Measurements from ENCODE around the gene KNDC1. TPM values are rescaled to one million over a fixed set of nuclear protein-coding genes. Genes with fewer than 3 reads are reported as not detected.

The KNDC1 gene
- total and polyA plus RNA-seq, 2 of the 13 experiments (the other 11 are each of a cell fraction or from before 2014, with no cell fraction given): 0.69 TPM; not detected in 1

DNA sequence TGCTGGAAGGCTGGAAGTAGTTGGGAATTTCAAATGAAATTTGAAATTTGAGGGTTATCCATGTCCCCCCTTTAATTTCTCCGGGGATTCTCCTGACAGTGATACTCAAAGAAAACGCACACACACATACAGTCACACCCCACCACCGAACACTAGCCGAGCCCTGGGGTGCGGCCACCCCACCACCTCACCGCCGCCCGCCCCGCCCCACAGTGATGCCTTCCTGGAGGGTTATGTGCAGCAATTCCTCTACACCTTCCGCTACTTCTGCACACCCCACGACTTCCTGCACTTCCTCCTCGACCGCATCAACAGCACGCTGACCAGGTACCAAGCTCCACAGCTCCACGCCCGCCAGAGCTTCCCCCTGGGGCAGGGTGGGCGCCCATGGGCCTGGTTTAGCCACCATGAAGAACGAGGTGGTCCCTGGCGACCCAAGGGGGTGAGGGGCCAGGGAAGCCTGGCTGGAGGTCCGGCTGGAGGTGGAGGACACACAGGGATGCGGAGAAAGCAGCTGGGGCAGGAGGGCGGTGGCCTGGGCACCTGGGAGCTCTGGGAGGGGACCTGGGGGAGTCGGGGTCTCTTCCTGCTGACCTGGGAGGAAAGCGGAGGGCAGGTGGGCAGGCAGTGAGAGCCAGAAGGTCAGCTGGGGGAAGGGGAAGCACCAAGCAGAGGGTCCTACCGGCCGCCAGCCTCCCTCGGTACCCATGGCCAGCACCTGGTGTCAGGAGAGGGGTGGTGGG is 50.5 kb downstream of the KNDC1 start (continued):
- TF ChIP-seq THAP11 (CRISPR knock-in tag; IDR thresholded peaks at IDR 0.05) (no peak), DNMT1 (CRISPR knock-in tag; IDR thresholded peaks at IDR 0.05) (no peak)
- TF ChIP-seq, protein P1, sequence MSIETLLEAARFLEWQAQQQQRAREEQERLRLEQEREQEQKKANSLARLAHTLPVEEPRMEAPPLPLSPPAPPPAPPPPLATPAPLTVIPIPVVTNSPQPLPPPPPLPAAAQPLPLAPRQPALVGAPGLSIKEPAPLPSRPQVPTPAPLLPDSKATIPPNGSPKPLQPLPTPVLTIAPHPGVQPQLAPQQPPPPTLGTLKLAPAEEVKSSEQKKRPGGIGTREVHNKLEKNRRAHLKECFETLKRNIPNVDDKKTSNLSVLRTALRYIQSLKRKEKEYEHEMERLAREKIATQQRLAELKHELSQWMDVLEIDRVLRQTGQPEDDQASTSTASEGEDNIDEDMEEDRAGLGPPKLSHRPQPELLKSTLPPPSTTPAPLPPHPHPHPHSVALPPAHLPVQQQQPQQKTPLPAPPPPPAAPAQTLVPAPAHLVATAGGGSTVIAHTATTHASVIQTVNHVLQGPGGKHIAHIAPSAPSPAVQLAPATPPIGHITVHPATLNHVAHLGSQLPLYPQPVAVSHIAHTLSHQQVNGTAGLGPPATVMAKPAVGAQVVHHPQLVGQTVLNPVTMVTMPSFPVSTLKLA (IDR thresholded peaks at IDR 0.05): no peak

DNA sequence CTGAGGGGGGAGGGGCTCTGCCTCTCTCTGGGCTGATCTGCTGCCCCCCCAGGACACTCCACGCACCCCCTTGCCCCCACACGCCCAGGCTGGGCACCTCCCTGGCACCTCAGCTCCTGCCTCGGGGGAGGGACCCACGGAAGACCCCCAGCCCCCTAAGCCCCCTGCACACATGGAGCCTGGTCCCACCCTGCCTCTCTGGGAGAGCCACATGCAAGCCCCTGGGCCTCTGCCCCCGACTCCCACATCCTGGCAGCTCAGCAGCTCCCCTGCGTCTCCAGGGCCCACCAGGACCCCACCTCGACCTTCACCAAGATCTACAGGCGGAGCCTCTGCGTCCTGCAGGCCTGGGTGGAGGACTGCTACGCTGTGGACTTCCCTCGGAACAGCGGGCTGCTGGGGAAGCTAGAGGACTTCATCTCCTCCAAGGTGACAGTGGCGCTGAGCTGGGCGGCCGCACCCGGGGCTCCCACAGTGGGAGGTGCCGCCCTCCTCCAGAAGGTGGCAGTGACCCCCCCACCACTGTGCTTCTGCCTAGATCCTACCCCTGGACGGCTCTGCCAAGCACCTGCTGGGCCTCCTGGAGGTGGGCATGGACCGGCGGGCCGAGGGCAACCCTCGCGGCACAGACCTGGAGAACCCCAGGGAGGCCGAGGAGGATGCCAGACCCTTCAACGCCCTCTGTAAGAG is 51.3 kb downstream of the KNDC1 start:
- no peak overlapping the region for H3K4me3 ChIP-seq (replicated peaks in 1 of 3; ENCODE audit: insufficient read depth in 1 of 3, low read depth in 2 of 3, low read length in 3 of 3)
- no TSS peak for BruUV-seq (replicated peaks)
- ATAC-seq (no peak), FAIRE-seq (no peak), DNase-seq (ENCODE audit: low spot score) (no peak)
- H3K27me3 ChIP-seq (ENCODE audit: control insufficient read depth in 1 of 2, insufficient read depth in 2 of 2, low read length in 2 of 2): peaks cover 11 to 67% of the 10 kb centered on the region in 2 experiments; a peak in 4 of 5 replicates
- CTCF ChIA-PET (ENCODE audit: low intra/inter-chr PET ratio, low total read pairs): no interaction called here
- WGBS (ENCODE audit: low lambda C conversion rate): 0% methylated on average over 2 of the region's 25 CpGs
- no peak overlapping the region for H3K4me2 ChIP-seq (ENCODE audit: low read depth, low read length)
- H3K9me3 ChIP-seq (ENCODE audit: low read length): no peaks in the 10 kb centered on the region
- POLR2A ChIA-PET: no interaction called here
- H3K4me1 ChIP-seq (ENCODE audit: insufficient read depth, low read length): no peaks in the 10 kb centered on the region
- in situ Hi-C loops (cut with HindIII; ENCODE audit: extremely low pct_ligation_motif_present, low pct_unique_long_range_greater_than_20kb): no loop called here
- intact Hi-C loops (cut with micrococcal nuclease; ENCODE audit: unreplicated experiment): no loop called here
- H3K9ac ChIP-seq (ENCODE audit: insufficient read depth, low read depth, low read length): no peak overlapping the region
- H3K79me2 ChIP-seq (ENCODE audit: insufficient read depth, low read length): no peaks in the 10 kb centered on the region
- no peaks in the 10 kb centered on the region for H3K36me3 ChIP-seq (replicated peaks in 1 of 2; ENCODE audit: control insufficient read depth in 1 of 2, insufficient read depth in 2 of 2, low read length in 2 of 2)
- H3K27ac ChIP-seq (ENCODE audit: extremely low read length, insufficient read depth, low read length): no peak overlapping the region
- no peak overlapping the region for H2AFZ ChIP-seq (ENCODE audit: low read length)
- peaks cover 5% of the 10 kb centered on the region; the same call in 1 of the 2 replicates for H4K20me1 ChIP-seq (ENCODE audit: insufficient read depth, low read length)
- TF ChIP-seq ZNF670 (CRISPR knock-in tag; IDR thresholded peaks at IDR 0.05; ENCODE audit: borderline replicate concordance): no peak
- no peak for TF ChIP-seq SYNCRIP (IDR thresholded peaks at IDR 0.05; ENCODE audit: insufficient read depth, low read depth, low read length)
- no peak for TF ChIP-seq HIC2 (CRISPR knock-in tag; IDR thresholded peaks at IDR 0.05; ENCODE audit: low read depth)
- TF ChIP-seq MXD4 (CRISPR knock-in tag; IDR thresholded peaks at IDR 0.05): no peak
- TF ChIP-seq ZFY (CRISPR knock-in tag; IDR thresholded peaks at IDR 0.05): no peak
- no peak for TF ChIP-seq SIN3B (IDR thresholded peaks at IDR 0.05; ENCODE audit: low read length)
- TF ChIP-seq KAT8 (CRISPR knock-in tag; IDR thresholded peaks at IDR 0.05): no peak
- no peak for TF ChIP-seq ZFP36L1 (CRISPR knock-in tag; IDR thresholded peaks at IDR 0.05)
- no peak for TF ChIP-seq HOXA9 (CRISPR knock-in tag; IDR thresholded peaks at IDR 0.05; ENCODE audit: borderline replicate concordance)
- no peak for TF ChIP-seq ZNF33A (CRISPR knock-in tag; IDR thresholded peaks at IDR 0.05; ENCODE audit: borderline replicate concordance)
- TF ChIP-seq ZBTB25 (CRISPR knock-in tag; IDR thresholded peaks at IDR 0.05): no peak
- no peak for TF ChIP-seq RARA (CRISPR knock-in tag; IDR thresholded peaks at IDR 0.05)
- TF ChIP-seq MBD4 (IDR thresholded peaks at IDR 0.05; ENCODE audit: borderline replicate concordance, low read length): no peak
- no peak for TF ChIP-seq MLLT10 (CRISPR knock-in tag; IDR thresholded peaks at IDR 0.05)
- TF ChIP-seq ETV6 (CRISPR knock-in tag; conservative IDR thresholded peaks at IDR 0.05): no peak
- no peak for TF ChIP-seq FOXA3 (CRISPR knock-in tag; IDR thresholded peaks at IDR 0.05)
- no peak for TF ChIP-seq FIP1L1 (IDR thresholded peaks at IDR 0.05; ENCODE audit: borderline replicate concordance, insufficient read depth, low read depth, low read length)

Data from HepG2 (cell line).